ENCODE measurements around the gene LRRK1.

The LRRK1 gene

GRCh38 chr15:100891307-100892012, 27.7 kb upstream of the LRRK1 start:
- no peaks in the 10 kb centered on the region for H3K9me3 ChIP-seq (ENCODE audit: control insufficient read depth in 1 of 2, low read length in 2 of 2)
- no peak overlapping the region for H3K9ac ChIP-seq (ENCODE audit: low read depth in 1 of 2, low read length in 2 of 2)
- no peak overlapping the region for H3K27ac ChIP-seq (ENCODE audit: low read depth, low read length)
- H3K4me3 ChIP-seq (ENCODE audit: low read depth in 1 of 2, low read length in 2 of 2), result no peak overlapping the region
- H3K27me3 ChIP-seq (ENCODE audit: control insufficient read depth in 1 of 2, insufficient read depth in 2 of 2, low read length in 2 of 2), result peaks cover 27 to 34% of the 10 kb centered on the region in 2 donors
- H3K4me1 ChIP-seq (ENCODE audit: control insufficient read depth in 1 of 2, insufficient read depth in 2 of 2, low read length in 2 of 2), result no peaks in the 10 kb centered on the region
- H3K36me3 ChIP-seq (ENCODE audit: control insufficient read depth in 1 of 2, insufficient read depth in 2 of 2, low read length in 2 of 2), result no peaks in the 10 kb centered on the region

DNA sequence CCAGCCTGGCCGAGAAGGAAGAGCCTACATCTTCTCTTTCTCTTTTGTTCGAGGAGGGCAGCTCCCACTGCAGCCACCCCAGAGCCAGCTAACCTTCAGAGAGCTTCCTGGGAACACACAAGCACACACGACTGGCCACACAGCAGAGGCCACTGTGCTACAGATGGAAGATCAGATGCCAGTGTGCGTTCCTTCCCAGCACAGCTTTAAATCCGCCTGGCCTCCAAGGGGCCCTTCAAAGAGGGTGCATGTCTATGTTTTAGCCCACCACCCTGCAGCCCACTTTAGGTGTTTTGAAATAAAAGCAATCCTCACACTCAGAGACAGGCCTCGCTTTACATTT, 27.2 kb upstream of the LRRK1 start:
- H3K36me3 ChIP-seq (ENCODE audit: control insufficient read depth in 1 of 2, insufficient read depth in 2 of 2, low read length in 2 of 2), result no peaks in the 10 kb centered on the region
- no peak overlapping the region for H3K9ac ChIP-seq (ENCODE audit: low read depth in 1 of 2, low read length in 2 of 2)
- no peaks in the 10 kb centered on the region for H3K4me1 ChIP-seq (ENCODE audit: control insufficient read depth in 1 of 2, insufficient read depth in 2 of 2, low read length in 2 of 2)
- H3K27me3 ChIP-seq (ENCODE audit: control insufficient read depth in 1 of 2, insufficient read depth in 2 of 2, low read length in 2 of 2), result peaks cover 24 to 34% of the 10 kb centered on the region in 2 donors
- no peaks in the 10 kb centered on the region for H3K9me3 ChIP-seq (ENCODE audit: control insufficient read depth in 1 of 2, low read length in 2 of 2)
- no peak overlapping the region for H3K4me3 ChIP-seq (ENCODE audit: low read depth in 1 of 2, low read length in 2 of 2)
- no peak overlapping the region for H3K27ac ChIP-seq (ENCODE audit: low read depth, low read length)

GRCh38 chr15:100893261-100893963, 25.7 kb upstream of the LRRK1 start:
- Histone ChIP-seq H3K4me1 (ENCODE audit: control insufficient read depth in 1 of 2, insufficient read depth in 2 of 2, low read length in 2 of 2) (no peaks in the 10 kb centered on the region), H3K27me3 (ENCODE audit: control insufficient read depth in 1 of 2, insufficient read depth in 2 of 2, low read length in 2 of 2) (peaks cover 23 to 29% of the 10 kb centered on the region in 2 donors), H3K4me3 (ENCODE audit: low read depth in 1 of 2, low read length in 2 of 2) (no peak overlapping the region), H3K27ac (ENCODE audit: low read depth, low read length) (no peak overlapping the region), H3K9me3 (ENCODE audit: control insufficient read depth in 1 of 2, low read length in 2 of 2) (no peaks in the 10 kb centered on the region), H3K36me3 (ENCODE audit: control insufficient read depth in 1 of 2, insufficient read depth in 2 of 2, low read length in 2 of 2) (no peaks in the 10 kb centered on the region), H3K9ac (ENCODE audit: low read depth in 1 of 2, low read length in 2 of 2) (no peak overlapping the region)

GRCh38 chr15:100893964-100894295, 25.2 kb upstream of the LRRK1 start:
- peaks cover 18 to 26% of the 10 kb centered on the region in 2 donors for H3K27me3 ChIP-seq (ENCODE audit: control insufficient read depth in 1 of 2, insufficient read depth in 2 of 2, low read length in 2 of 2)
- H3K36me3 ChIP-seq (ENCODE audit: control insufficient read depth in 1 of 2, insufficient read depth in 2 of 2, low read length in 2 of 2), result no peaks in the 10 kb centered on the region
- no peaks in the 10 kb centered on the region for H3K9me3 ChIP-seq (ENCODE audit: control insufficient read depth in 1 of 2, low read length in 2 of 2)
- no peak overlapping the region for H3K4me3 ChIP-seq (ENCODE audit: low read depth in 1 of 2, low read length in 2 of 2)
- no peak overlapping the region for H3K9ac ChIP-seq (ENCODE audit: low read depth in 1 of 2, low read length in 2 of 2)
- H3K27ac ChIP-seq (ENCODE audit: low read depth, low read length), result no peak overlapping the region
- peaks cover 0 to under 1% of the 10 kb centered on the region in 2 donors for H3K4me1 ChIP-seq (ENCODE audit: control insufficient read depth in 1 of 2, insufficient read depth in 2 of 2, low read length in 2 of 2)

DNA sequence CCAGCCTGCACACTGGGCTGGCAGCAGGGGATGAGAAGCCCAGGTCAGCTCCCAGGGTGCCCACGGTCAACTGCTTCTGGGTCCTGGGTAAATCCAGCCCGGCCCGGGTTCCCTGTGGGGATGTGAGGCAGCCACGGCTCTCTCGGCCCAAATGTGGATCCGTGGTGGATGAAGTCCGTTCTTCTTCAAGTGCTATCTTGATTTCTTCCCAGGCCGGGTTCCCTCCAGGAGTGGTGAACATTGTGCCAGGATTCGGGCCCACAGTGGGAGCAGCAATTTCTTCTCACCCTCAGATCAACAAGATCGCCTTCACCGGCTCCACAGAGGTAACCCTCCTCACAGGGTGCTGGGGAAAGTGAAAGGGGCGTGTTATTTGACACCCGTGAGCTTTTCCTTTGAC, 23.4 kb upstream of the LRRK1 start:
- Histone ChIP-seq H3K27me3 (ENCODE audit: control insufficient read depth in 1 of 2, insufficient read depth in 2 of 2, low read length in 2 of 2) (peaks cover 8 to 15% of the 10 kb centered on the region in 2 donors), H3K4me1 (ENCODE audit: control insufficient read depth in 1 of 2, insufficient read depth in 2 of 2, low read length in 2 of 2) (peaks cover 0 to 17% of the 10 kb centered on the region in 2 donors), H3K9me3 (ENCODE audit: control insufficient read depth in 1 of 2, low read length in 2 of 2) (no peaks in the 10 kb centered on the region), H3K4me3 (ENCODE audit: low read depth in 1 of 2, low read length in 2 of 2) (no peak overlapping the region), H3K36me3 (ENCODE audit: control insufficient read depth in 1 of 2, insufficient read depth in 2 of 2, low read length in 2 of 2) (no peaks in the 10 kb centered on the region), H3K9ac (ENCODE audit: low read depth in 1 of 2, low read length in 2 of 2) (no peak overlapping the region), H3K27ac (ENCODE audit: low read depth, low read length) (no peak overlapping the region)

DNA sequence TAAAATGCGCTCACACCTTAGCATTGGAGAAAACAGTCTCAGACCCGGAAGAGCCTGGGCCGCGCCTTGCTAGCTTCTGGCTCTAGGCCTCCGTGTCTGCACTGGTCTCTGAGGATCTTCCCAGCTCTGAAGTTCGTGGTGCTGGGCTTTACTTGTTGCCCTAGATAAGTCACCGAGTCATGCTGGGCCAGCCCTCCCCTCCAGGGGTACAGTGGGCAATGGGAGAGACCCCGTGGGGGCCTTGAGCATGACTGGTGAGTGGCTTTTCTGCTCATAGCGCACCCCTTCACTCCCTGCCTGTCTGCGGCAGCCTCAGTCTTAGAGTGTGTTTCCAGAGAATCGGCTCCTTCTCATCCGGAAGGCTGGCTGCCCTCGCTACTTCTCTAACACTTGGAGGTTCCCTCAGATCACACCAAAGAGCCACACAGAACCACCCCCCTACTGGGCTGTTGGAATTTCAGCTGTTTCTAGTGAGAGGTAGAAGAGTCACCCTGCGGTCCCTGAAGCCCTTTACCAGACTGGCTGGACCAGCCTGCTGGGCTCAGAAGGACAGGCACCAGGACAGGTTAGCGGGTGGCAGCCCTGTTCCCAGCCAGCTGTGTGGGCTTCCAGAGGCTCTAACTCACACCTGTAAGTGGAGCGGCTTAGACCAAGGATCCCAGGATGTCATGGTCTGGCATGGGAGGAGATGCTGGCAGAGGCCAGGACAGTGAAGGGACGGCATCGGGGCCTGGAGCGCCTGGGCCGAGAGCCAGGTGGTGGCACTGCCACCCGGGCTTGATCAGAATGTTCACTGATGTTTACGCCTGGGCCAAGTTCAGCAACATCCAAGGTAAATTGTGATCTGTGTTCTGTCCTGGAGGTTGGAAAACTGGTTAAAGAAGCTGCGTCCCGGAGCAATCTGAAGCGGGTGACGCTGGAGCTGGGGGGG, 21.7 kb upstream of the LRRK1 start:
- Histone ChIP-seq H3K36me3 (ENCODE audit: control insufficient read depth in 1 of 2, insufficient read depth in 2 of 2, low read length in 2 of 2) (no peaks in the 10 kb centered on the region), H3K27ac (ENCODE audit: low read depth, low read length) (no peak overlapping the region), H3K9ac (ENCODE audit: low read depth in 1 of 2, low read length in 2 of 2) (no peak overlapping the region), H3K4me1 (ENCODE audit: control insufficient read depth in 1 of 2, insufficient read depth in 2 of 2, low read length in 2 of 2) (peaks cover 17 to 25% of the 10 kb centered on the region in 2 donors), H3K27me3 (ENCODE audit: control insufficient read depth in 1 of 2, insufficient read depth in 2 of 2, low read length in 2 of 2) (peaks cover 0 to 5% of the 10 kb centered on the region in 2 donors), H3K4me3 (ENCODE audit: low read depth in 1 of 2, low read length in 2 of 2) (no peak overlapping the region), H3K9me3 (ENCODE audit: control insufficient read depth in 1 of 2, low read length in 2 of 2) (no peaks in the 10 kb centered on the region)

DNA sequence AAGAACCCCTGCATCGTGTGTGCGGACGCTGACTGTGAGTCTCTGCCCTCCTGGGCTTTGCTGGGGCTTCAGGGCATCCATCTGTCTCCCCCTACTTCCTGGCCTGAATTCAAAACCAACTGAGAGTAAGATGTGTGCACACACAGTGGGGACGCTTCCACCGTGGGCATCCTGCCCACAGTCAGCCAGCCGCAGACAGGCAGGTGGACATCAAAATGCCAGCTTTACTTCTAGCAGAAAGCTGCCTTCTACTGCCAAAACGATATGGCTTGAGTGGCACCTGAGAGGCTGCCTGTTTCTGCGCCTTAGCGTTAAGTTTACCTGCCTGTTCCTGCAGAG, 21.0 kb upstream of the LRRK1 start:
- H3K36me3 ChIP-seq (ENCODE audit: control insufficient read depth in 1 of 2, insufficient read depth in 2 of 2, low read length in 2 of 2), result no peaks in the 10 kb centered on the region
- H3K27me3 ChIP-seq (ENCODE audit: control insufficient read depth in 1 of 2, insufficient read depth in 2 of 2, low read length in 2 of 2), result no peaks in the 10 kb centered on the region
- no peak overlapping the region for H3K4me3 ChIP-seq (ENCODE audit: low read depth in 1 of 2, low read length in 2 of 2)
- no peaks in the 10 kb centered on the region for H3K9me3 ChIP-seq (ENCODE audit: control insufficient read depth in 1 of 2, low read length in 2 of 2)
- H3K4me1 ChIP-seq (ENCODE audit: control insufficient read depth in 1 of 2, insufficient read depth in 2 of 2, low read length in 2 of 2), result peaks cover 20 to 28% of the 10 kb centered on the region in 2 donors
- H3K27ac ChIP-seq (ENCODE audit: low read depth, low read length), result no peak overlapping the region
- H3K9ac ChIP-seq (ENCODE audit: low read depth in 1 of 2, low read length in 2 of 2), result no peak overlapping the region

GRCh38 chr15:100898661-100899462, 20.3 kb upstream of the LRRK1 start:
- peaks cover 20 to 28% of the 10 kb centered on the region in 2 donors for H3K4me1 ChIP-seq (ENCODE audit: control insufficient read depth in 1 of 2, insufficient read depth in 2 of 2, low read length in 2 of 2)
- H3K27me3 ChIP-seq (ENCODE audit: control insufficient read depth in 1 of 2, insufficient read depth in 2 of 2, low read length in 2 of 2), result no peaks in the 10 kb centered on the region
- H3K9ac ChIP-seq (ENCODE audit: low read depth in 1 of 2, low read length in 2 of 2), result no peak overlapping the region
- no peaks in the 10 kb centered on the region for H3K36me3 ChIP-seq (ENCODE audit: control insufficient read depth in 1 of 2, insufficient read depth in 2 of 2, low read length in 2 of 2)
- no peaks in the 10 kb centered on the region for H3K9me3 ChIP-seq (ENCODE audit: control insufficient read depth in 1 of 2, low read length in 2 of 2)
- H3K27ac ChIP-seq (ENCODE audit: low read depth, low read length), result no peak overlapping the region
- no peak overlapping the region for H3K4me3 ChIP-seq (ENCODE audit: low read depth in 1 of 2, low read length in 2 of 2)

GRCh38 chr15:100899601-100900000, 19.6 kb upstream of the LRRK1 start:
- no peaks in the 10 kb centered on the region for H3K27me3 ChIP-seq (ENCODE audit: control insufficient read depth in 1 of 2, insufficient read depth in 2 of 2, low read length in 2 of 2)
- H3K9ac ChIP-seq (ENCODE audit: low read depth in 1 of 2, low read length in 2 of 2), result no peak overlapping the region
- peaks cover 0 to 2% of the 10 kb centered on the region in 2 donors for H3K9me3 ChIP-seq (ENCODE audit: control insufficient read depth in 1 of 2, low read length in 2 of 2)
- no peak overlapping the region for H3K27ac ChIP-seq (ENCODE audit: low read depth, low read length)
- no peaks in the 10 kb centered on the region for H3K36me3 ChIP-seq (ENCODE audit: control insufficient read depth in 1 of 2, insufficient read depth in 2 of 2, low read length in 2 of 2)
- peaks cover 20 to 28% of the 10 kb centered on the region in 2 donors for H3K4me1 ChIP-seq (ENCODE audit: control insufficient read depth in 1 of 2, insufficient read depth in 2 of 2, low read length in 2 of 2)
- no peak overlapping the region for H3K4me3 ChIP-seq (ENCODE audit: low read depth in 1 of 2, low read length in 2 of 2)

All from duodenal mucosa (tissue), 2 donors.